ENCODE measurements around the gene TMEM258.
A peak's percentile ranks its signal among the peaks of the same experiment; 100 is the strongest.

TMEM258 gene

GRCh38 chr11:61777234-61778090, 14.9 kb downstream of the TMEM258 start:
- DNase-seq (ENCODE audit: low read depth in 1 of 2, low spot score in 1 of 2) = peak; percentile 38 to 60

- DNase-seq (ENCODE audit: low read depth in 1 of 2, low spot score in 1 of 2) = peak in 1 of 2 donors; percentile 44
These were observed 15.8 kb downstream of the TMEM258 start for GRCh38 chr11:61776561-61777075.

- DNase-seq (ENCODE audit: low read depth in 1 of 2, low spot score in 1 of 2) = no peak
These were observed 16.5 kb downstream of the TMEM258 start for GRCh38 chr11:61775606-61776554.

- no peak for DNase-seq (ENCODE audit: low read depth in 1 of 2, low spot score in 1 of 2)
These were observed 17.3 kb downstream of the TMEM258 start for GRCh38 chr11:61775106-61775505.

GRCh38 chr11:61774411-61774810, 18.0 kb downstream of the TMEM258 start:
- no peak for DNase-seq (ENCODE audit: low read depth in 1 of 2, low spot score in 1 of 2)

- DNase-seq (ENCODE audit: low read depth in 1 of 2, low spot score in 1 of 2) = no peak
These were observed 18.6 kb downstream of the TMEM258 start for GRCh38 chr11:61773809-61774208.

- no peak for DNase-seq (ENCODE audit: low read depth in 1 of 2, low spot score in 1 of 2)
These were observed 19.0 kb downstream of the TMEM258 start for GRCh38 chr11:61773356-61773755.

GRCh38 chr11:61771985-61772455, 20.4 kb downstream of the TMEM258 start:
- no peak for DNase-seq (ENCODE audit: low read depth in 1 of 2, low spot score in 1 of 2)

GRCh38 chr11:61771195-61771894, 21.1 kb downstream of the TMEM258 start:
- DNase-seq (ENCODE audit: low read depth in 1 of 2, low spot score in 1 of 2) = no peak

- no peak for DNase-seq (ENCODE audit: low read depth in 1 of 2, low spot score in 1 of 2)
These were observed 22.3 kb downstream of the TMEM258 start for GRCh38 chr11:61769946-61770683.

GRCh38 chr11:61769169-61769920, 23.1 kb downstream of the TMEM258 start:
- no peak for DNase-seq (ENCODE audit: low read depth in 1 of 2, low spot score in 1 of 2)

GRCh38 chr11:61768376-61769076, 23.9 kb downstream of the TMEM258 start:
- DNase-seq (ENCODE audit: low read depth in 1 of 2, low spot score in 1 of 2) = no peak

- DNase-seq (ENCODE audit: low read depth in 1 of 2, low spot score in 1 of 2) = no peak
These were observed 26.0 kb downstream of the TMEM258 start for GRCh38 chr11:61766353-61766841.

- no peak for DNase-seq (ENCODE audit: low read depth in 1 of 2, low spot score in 1 of 2)
These were observed 26.7 kb downstream of the TMEM258 start for GRCh38 chr11:61765550-61766253.

- no peak for DNase-seq (ENCODE audit: low read depth in 1 of 2, low spot score in 1 of 2)
These were observed 27.7 kb downstream of the TMEM258 start for GRCh38 chr11:61764606-61765260.

- DNase-seq (ENCODE audit: low read depth in 1 of 2, low spot score in 1 of 2) = no peak
These were observed 28.3 kb downstream of the TMEM258 start for GRCh38 chr11:61763930-61764605.

GRCh38 chr11:61762798-61763197, 29.6 kb downstream of the TMEM258 start:
- no peak for DNase-seq (ENCODE audit: low read depth in 1 of 2, low spot score in 1 of 2)

Measured in stimulated activated CD4-positive, alpha-beta T cell treated with anti-CD3 and anti-CD28 coated beads, Interleukin-15, amount 100 ng/mL, for 1 hour (primary cell).